IMR-90 (cell line): ENCODE data around the gene PSORS1C2. TPM values are rescaled to one million over a fixed set of nuclear protein-coding genes. Genes with fewer than 3 reads are reported as not detected.

Experiments
- ATAC-seq: fragments of 200-7000 bp; cut with Tn5 transposase; 2 replicates; pipeline ENCODE4 v1.9.1; 2020; ENCODE audit warnings: low read depth, mild to moderate bottlenecking, moderate library complexity
- BruUV-seq: library from RNA; stranded (reverse); fragments of 400-500 nt; replicated peaks from 2 replicates; lab custom pipeline; 2021; lab: Mats Ljungman, UMichigan
- CTCF ChIA-PET: fragments of 300-600 bp; formaldehyde crosslinking; extraction: SDS; loops from one replicate; lab custom pipeline; 2021; ENCODE audit warnings: antibody characterized with exemption; lab: Yijun Ruan, JAX
- POLR2A ChIA-PET: fragments of 300-600 bp; sonication (Branson Sonifier 250); formaldehyde crosslinking; loops from one replicate; lab custom pipeline; 2022; ENCODE audit warnings: antibody characterized with exemption; ENCODE audit not compliant: unreplicated experiment; lab: Charles Lee
- DNase-seq: peaks from one replicate; pipeline ENCODE4 v3.0.0; 2013
- H2AFZ ChIP-seq: replicated peaks from 2 replicates; pipeline ENCODE3; 2013; ENCODE audit warnings: low read length, mild to moderate bottlenecking; ENCODE audit not compliant: poor library complexity
- H2AK5ac ChIP-seq: 2 replicates; pipeline ENCODE4 v1.6.1; 2013; ENCODE audit warnings: low read depth, low read length, inconsistent platforms
- H2AK9ac ChIP-seq: replicated peaks from 2 replicates; pipeline ENCODE3; 2013; ENCODE audit warnings: mild to moderate bottlenecking, low read depth, low read length, moderate library complexity; ENCODE audit not compliant: poor library complexity
- H2BK120ac ChIP-seq: 2 replicates; pipeline ENCODE4 v1.6.1; 2013; ENCODE audit warnings: low read depth, low read length, inconsistent platforms
- H2BK15ac ChIP-seq: 3 replicates; pipeline ENCODE4 v1.6.1; 2013; ENCODE audit warnings: low read depth, low read length, inconsistent platforms
- H2BK20ac ChIP-seq: 2 replicates; pipeline ENCODE4 v1.6.1; 2013; ENCODE audit warnings: low read depth, mild to moderate bottlenecking, inconsistent platforms, low read length, moderate library complexity
- H2BK5ac ChIP-seq: 2 replicates; pipeline ENCODE4 v1.6.1; 2013; ENCODE audit warnings: mild to moderate bottlenecking, low read depth, low read length, inconsistent platforms; ENCODE audit not compliant: poor library complexity, severe bottlenecking
- H3K14ac ChIP-seq: replicated peaks from 2 replicates; pipeline ENCODE4 v1.6.1; 2013; ENCODE audit warnings: low read depth, low read length, inconsistent platforms
- H3K18ac ChIP-seq: 2 replicates; pipeline ENCODE4 v1.6.1; 2013; ENCODE audit warnings: low read depth, low read length, control low read depth
- H3K23ac ChIP-seq: 2 replicates; pipeline ENCODE4 v1.6.1; 2013; ENCODE audit warnings: low read depth, low read length, inconsistent platforms
- H3K27ac ChIP-seq: 2 replicates; pipeline ENCODE4 v1.5.1; 2013; ENCODE audit warnings: mild to moderate bottlenecking, control low read depth, low read length; ENCODE audit not compliant: insufficient read depth
- H3K27me3 ChIP-seq: 2 replicates; pipeline ENCODE4 v1.6.1; 2013; ENCODE audit warnings: low read length; ENCODE audit not compliant: control insufficient read depth, insufficient read depth
- H3K36me3 ChIP-seq: 2 replicates; pipeline ENCODE4 v1.6.1; 2013; ENCODE audit warnings: low read length, mixed read lengths; ENCODE audit not compliant: control insufficient read depth, insufficient read depth
- H3K4ac ChIP-seq: 2 replicates; pipeline ENCODE4 v1.6.1; 2013; ENCODE audit warnings: low read depth, low read length, inconsistent platforms
- H3K4me1 ChIP-seq: 2 replicates; pipeline ENCODE4 v1.6.1; 2013; ENCODE audit warnings: low read length, mixed read lengths; ENCODE audit not compliant: control insufficient read depth, insufficient read depth
- H3K4me2 ChIP-seq: 2 replicates; pipeline ENCODE4 v1.6.1; 2013; ENCODE audit warnings: low read depth, mild to moderate bottlenecking, control low read depth, low read length, moderate library complexity
- H3K4me3 ChIP-seq: 2 replicates; pipeline ENCODE4 v1.5.1; 2013; ENCODE audit warnings: low read depth, mild to moderate bottlenecking, control low read depth, low read length, moderate library complexity; ENCODE audit not compliant: insufficient read depth
- H3K56ac ChIP-seq: 2 replicates; pipeline ENCODE4 v1.6.1; 2013; ENCODE audit warnings: low read length, inconsistent platforms; ENCODE audit not compliant: insufficient read depth; ENCODE audit errors: extremely low read depth
- H3K79me1 ChIP-seq, 2 experiments: 2 replicates each; pipeline ENCODE4 v1.6.1; 2013; ENCODE audit warnings: low read length in 2 of 2, inconsistent platforms in 1 of 2, low read depth in 1 of 2
- H3K9ac ChIP-seq: 2 replicates; pipeline ENCODE4 v1.6.1; 2013; ENCODE audit warnings: low read depth, low read length, control low read depth
- H3K9me1 ChIP-seq: 2 replicates; pipeline ENCODE4 v1.6.1; 2013; ENCODE audit warnings: low read length, inconsistent platforms; ENCODE audit not compliant: insufficient read depth
- H3K9me3 ChIP-seq: 2 replicates; pipeline ENCODE4 v1.6.1; 2013; ENCODE audit warnings: low read length; ENCODE audit not compliant: control insufficient read depth, insufficient read depth
- H4K20me1 ChIP-seq: 2 replicates; pipeline ENCODE4 v1.6.1; 2013; ENCODE audit warnings: low read length, inconsistent platforms; ENCODE audit not compliant: insufficient read depth
- H4K5ac ChIP-seq: 2 replicates; pipeline ENCODE4 v1.6.1; 2013; ENCODE audit warnings: mild to moderate bottlenecking, low read depth, low read length, control low read depth
- H4K8ac ChIP-seq, 2 experiments: 2 replicates each; pipeline ENCODE4 v1.6.1; 2013; ENCODE audit warnings: low read depth in 2 of 2, low read length in 2 of 2, control low read depth in 1 of 2, inconsistent platforms in 1 of 2
- H4K91ac ChIP-seq: 2 replicates; pipeline ENCODE4 v1.6.1; 2013; ENCODE audit warnings: low read depth, low read length, inconsistent platforms; ENCODE audit not compliant: insufficient read depth
- CEBPB ChIP-seq: IDR thresholded peaks from 2 replicates; pipeline ENCODE4 v1.6.1; 2012; ENCODE audit warnings: low read depth, low read length, improper control_type of control experiment
- CHD1 ChIP-seq: IDR thresholded peaks from 2 replicates; pipeline ENCODE4 v1.6.1; 2012; ENCODE audit warnings: low read depth, low read length, improper control_type of control experiment
- CTCF ChIP-seq: conservative IDR thresholded peaks from 2 replicates; pipeline ENCODE4 v1.5.1; 2012; ENCODE audit warnings: mild to moderate bottlenecking, low read depth, low read length, improper control_type of control experiment
- ELK1 ChIP-seq: fragments of 150-350 bp; IDR thresholded peaks from 2 replicates; pipeline ENCODE4 v1.6.1; 2016; ENCODE audit warnings: low read depth, mild to moderate bottlenecking, low read length, moderate library complexity, borderline replicate concordance
- FOS ChIP-seq: fragments of 150-350 bp; IDR thresholded peaks from 2 replicates; pipeline ENCODE4 v1.6.1; 2016; ENCODE audit warnings: low read depth, low read length
- MAFK ChIP-seq: IDR thresholded peaks from 2 replicates; pipeline ENCODE4 v1.6.1; 2012; ENCODE audit warnings: low read depth, low read length, improper control_type of control experiment
- MAZ ChIP-seq: IDR thresholded peaks from 2 replicates; pipeline ENCODE4 v1.6.1; 2012; ENCODE audit warnings: low read depth, mild to moderate bottlenecking, low read length, improper control_type of control experiment, moderate library complexity, borderline replicate concordance
- MXI1 ChIP-seq: IDR thresholded peaks from 2 replicates; pipeline ENCODE4 v1.6.1; 2012; ENCODE audit warnings: low read depth, mild to moderate bottlenecking, low read length, moderate library complexity, borderline replicate concordance
- NFE2L2 ChIP-seq: fragments of 150-350 bp; IDR thresholded peaks from 2 replicates; pipeline ENCODE4 v1.6.1; 2016; ENCODE audit warnings: low read depth, mild to moderate bottlenecking, low read length
- POLR2A ChIP-seq: IDR thresholded peaks from 2 replicates; pipeline ENCODE4 v1.6.1; 2012; ENCODE audit warnings: mild to moderate bottlenecking, low read depth, low read length
- RAD21 ChIP-seq: IDR thresholded peaks from 2 replicates; pipeline ENCODE4 v1.6.1; 2012; ENCODE audit warnings: low read length, improper control_type of control experiment
- RCOR1 ChIP-seq: IDR thresholded peaks from 2 replicates; pipeline ENCODE4 v1.6.1; 2012; ENCODE audit warnings: mild to moderate bottlenecking, low read length, improper control_type of control experiment; ENCODE audit not compliant: insufficient replicate concordance
- RFX5 ChIP-seq: IDR thresholded peaks from 2 replicates; pipeline ENCODE4 v1.8.0; 2012; ENCODE audit warnings: low read depth, mild to moderate bottlenecking, low read length, moderate library complexity
- SMC3 ChIP-seq: fragments of 150-350 bp; IDR thresholded peaks from 2 replicates; pipeline ENCODE4 v1.6.1; 2016; ENCODE audit warnings: low read depth, mild to moderate bottlenecking, antibody characterized with exemption, low read length, moderate library complexity
- USF2 ChIP-seq: fragments of 150-350 bp; IDR thresholded peaks from 2 replicates; pipeline ENCODE4 v1.6.1; 2017; ENCODE audit warnings: mild to moderate bottlenecking, antibody characterized with exemption, low read length, low read depth
- WGBS, 2 experiments: methylation state at CpG; one replicate each; pipeline versions ENCODE4 v1.1.5 to v1.1.7; 2013; ENCODE audit warnings: missing lambda C conversion rate in 2 of 2; ENCODE audit not compliant: insufficient read length in 1 of 2; ENCODE audit errors: extremely low coverage in 2 of 2; 5-methylcytosine and 5-hydroxymethylcytosine counted together
- dilution Hi-C: fragments of 300-500 bp; cut with HindIII; formaldehyde crosslinking; loops from one replicate; pipeline ENCODE4 v1.14.3; 2018; ENCODE audit warnings: low sequenced_read_pairs; ENCODE audit not compliant: unreplicated experiment
- in situ Hi-C: fragments of 300-500 bp; cut with MboI; formaldehyde crosslinking; loops from 3 replicates; pipeline ENCODE4 v1.14.3; 2019; ENCODE audit warnings: low sequenced_read_pairs, inconsistent platforms, mixed read lengths
- intact Hi-C: fragments of 100-400 bp; cut with micrococcal nuclease; formaldehyde crosslinking; loops from 2 replicates; pipeline ENCODE4 v1.10.0; 2022
- polyA plus RNA-seq, 3 experiments: library from polyadenylated mRNA; depleted of rRNA; stranded (reverse); fragments of >200 nt; gene quantifications; 2 replicates each; pipeline ENCODE4 v1.2.3, GENCODE V29; 2012; ENCODE audit warnings: low replicate concordance in 1 of 3
- total RNA-seq: library from RNA; depleted of rRNA; stranded (reverse); fragments of >200 nt; gene quantifications from 2 replicates; pipeline ENCODE4 v1.2.3, GENCODE V29; 2012

The PSORS1C2 gene
- total and polyA plus RNA-seq, 2 of the 4 experiments (the other 2 are of a cell fraction) = not detected

- TF ChIP-seq NFE2L2 (no peak), CHD1 (no peak), CEBPB (no peak)
Observed at GRCh38 chr6:31175971-31176370, 37.1 kb upstream of the PSORS1C2 start (continued).

GRCh38 chr6:31174378-31174777, 35.5 kb upstream of the PSORS1C2 start:
- dilution Hi-C loops (no loop called here), in situ Hi-C loops (no loop called here), intact Hi-C loops (no loop called here)
- Histone ChIP-seq H2AK5ac (no peak overlapping the region), H3K4me1 (peaks cover 8% of the 10 kb centered on the region), H4K20me1 (no peaks in the 10 kb centered on the region), H2AK9ac (no peak overlapping the region), H2BK15ac (no peak overlapping the region), H3K14ac (no peak overlapping the region), H2BK5ac (no peak overlapping the region), H3K4ac (no peak overlapping the region), H4K8ac (no peak overlapping the region), H2AFZ (no peak overlapping the region), H3K79me1 (no peaks in the 10 kb centered on the region), H4K91ac (no peak overlapping the region), H3K9me3 (no peaks in the 10 kb centered on the region), H3K9ac (no peak overlapping the region), H3K23ac (no peak overlapping the region), H3K4me2 (no peak overlapping the region), H3K27me3 (no peaks in the 10 kb centered on the region), H2BK120ac (no peak overlapping the region), H3K4me3 (no peak overlapping the region), H3K9me1 (peaks cover 14% of the 10 kb centered on the region; the same call in 1 of the 2 replicates), H3K18ac (no peak overlapping the region), H2BK20ac (no peak overlapping the region), H3K56ac (no peak overlapping the region), H3K27ac (no peak overlapping the region), H4K5ac (no peak overlapping the region), H3K36me3 (no peaks in the 10 kb centered on the region)
- no peak for TF ChIP-seq MAFK
- TF ChIP-seq FOS = no peak
- no peak for TF ChIP-seq CTCF
- TF ChIP-seq CHD1 = no peak
- no peak for TF ChIP-seq USF2
- TF ChIP-seq RCOR1 = no peak
- TF ChIP-seq POLR2A = no peak
- no peak for TF ChIP-seq NFE2L2
- TF ChIP-seq RFX5 = no peak
- TF ChIP-seq SMC3 = no peak
- TF ChIP-seq RAD21 = no peak
- no peak for TF ChIP-seq MAZ
- no peak for TF ChIP-seq MXI1
- no peak for TF ChIP-seq ELK1
- ChIA-PET POLR2A (no interaction called here), CTCF (no interaction called here)
- DNase-seq (no peak), ATAC-seq (no peak)
- WGBS, 2 experiments = no CpG with 5 or more reads among the region's 5 CpGs
- no TSS peak for BruUV-seq
